ENCODE measurements around the gene SDR9C7. TPM values are rescaled to one million over a fixed set of nuclear protein-coding genes. Genes with fewer than 3 reads are reported as not detected.
"Not testable (repeated sequence)": the region's sequence is repeated elsewhere in the genome, so short reads cannot be mapped to it uniquely, and the experiment has no call there.

The SDR9C7 gene
- total and polyA plus RNA-seq, 7 experiments from 2014 or later, result not detected

GRCh38 chr12:56978397-56979138 lies 44.4 kb upstream of the SDR9C7 start:
- Mint-ChIP-seq H3K36me3 (peaks cover 0 to 17% (median 0%) of the 10 kb centered on the region in 5 donors), H3K27me3 (peaks cover 0 to 4% (median 0%) of the 10 kb centered on the region in 5 donors), H3K27ac (peak overlapping the region in 1 of 9 donors; percentile 4), H3K4me3 (no peak overlapping the region), H3K9me3 (peaks cover 0 to 6% (median 0%) of the 10 kb centered on the region in 11 donors), H3K4me1 (peaks cover 0 to 2% (median 0%) of the 10 kb centered on the region in 7 donors)
- no peak for DNase-seq
- intact Hi-C loops (cut with micrococcal nuclease), result no loop called here
- Histone ChIP-seq H3K4me3 (ENCODE audit: low read length) (no peak overlapping the region), H3K27me3 (ENCODE audit: control insufficient read depth in 2 of 2, insufficient read depth in 2 of 2, low read length in 2 of 2) (no peaks in the 10 kb centered on the region), H3K9me3 (ENCODE audit: control insufficient read depth in 2 of 3, low read length in 3 of 3) (no peaks in the 10 kb centered on the region), H3K4me1 (ENCODE audit: control insufficient read depth in 2 of 2, insufficient read depth in 2 of 2, low read length in 2 of 2) (no peaks in the 10 kb centered on the region), H3K36me3 (ENCODE audit: control insufficient read depth in 2 of 3, insufficient read depth in 3 of 3, low read length in 3 of 3) (no peaks in the 10 kb centered on the region), H3K27ac (ENCODE audit: low read depth, low read length) (no peak overlapping the region)
- CTCF ChIA-PET, result interaction anchor here (0.6 kb wide), 1 partner anchor 268 kb away, joined by 3 read pairs; no protein-coding TSS in a partner anchor
- ATAC-seq, result no peak
- POLR2A ChIA-PET, result no interaction called here

- H3K36me3 ChIP-seq (ENCODE audit: control insufficient read depth in 2 of 3, insufficient read depth in 3 of 3, low read length in 3 of 3); POLR2A ChIA-PET; H3K4me3 Mint-ChIP-seq; H3K9me3 Mint-ChIP-seq; CTCF ChIA-PET; H3K4me1 Mint-ChIP-seq; H3K27me3 Mint-ChIP-seq; intact Hi-C loops (cut with micrococcal nuclease); H3K27ac ChIP-seq (ENCODE audit: low read depth, low read length); DNase-seq; ATAC-seq; H3K4me3 ChIP-seq (ENCODE audit: low read length); H3K9me3 ChIP-seq (ENCODE audit: control insufficient read depth in 2 of 3, low read length in 3 of 3); H3K4me1 ChIP-seq (ENCODE audit: control insufficient read depth in 2 of 2, insufficient read depth in 2 of 2, low read length in 2 of 2); H3K27me3 ChIP-seq (ENCODE audit: control insufficient read depth in 2 of 2, insufficient read depth in 2 of 2, low read length in 2 of 2): not testable (repeated sequence)
- H3K36me3 Mint-ChIP-seq, result peaks cover 0 to 17% (median 0%) of the 10 kb centered on the region in 5 donors
- H3K27ac Mint-ChIP-seq, result peak overlapping the region in 1 of 9 donors; percentile 48
Measured at GRCh38 chr12:56977361-56977760, 43.2 kb upstream of the SDR9C7 start.

GRCh38 chr12:56974224-56974623 lies 40.0 kb upstream of the SDR9C7 start:
- CTCF ChIA-PET, ATAC-seq: not testable (repeated sequence)

GRCh38 chr12:56968910-56969309 lies 34.7 kb upstream of the SDR9C7 start:
- H3K9me3 ChIP-seq (ENCODE audit: control insufficient read depth in 2 of 3, low read length in 3 of 3); H3K4me3 Mint-ChIP-seq; DNase-seq; H3K27ac ChIP-seq (ENCODE audit: low read depth, low read length); H3K4me1 ChIP-seq (ENCODE audit: control insufficient read depth in 2 of 2, insufficient read depth in 2 of 2, low read length in 2 of 2); H3K9me3 Mint-ChIP-seq; H3K4me3 ChIP-seq (ENCODE audit: low read length); ATAC-seq; H3K36me3 ChIP-seq (ENCODE audit: control insufficient read depth in 2 of 3, insufficient read depth in 3 of 3, low read length in 3 of 3); H3K27me3 ChIP-seq (ENCODE audit: control insufficient read depth in 2 of 2, insufficient read depth in 2 of 2, low read length in 2 of 2); H3K36me3 Mint-ChIP-seq; H3K4me1 Mint-ChIP-seq; intact Hi-C loops (cut with micrococcal nuclease); CTCF ChIA-PET; H3K27ac Mint-ChIP-seq; POLR2A ChIA-PET: not testable (repeated sequence)
- H3K27me3 Mint-ChIP-seq, result peaks cover 0 to 29% (median 0%) of the 10 kb centered on the region in 5 donors

More at GRCh38 chr12:56974224-56974623, 40.0 kb upstream of the SDR9C7 start:
- H3K9me3 ChIP-seq (ENCODE audit: control insufficient read depth in 2 of 3, low read length in 3 of 3); POLR2A ChIA-PET; H3K4me3 Mint-ChIP-seq; H3K36me3 ChIP-seq (ENCODE audit: control insufficient read depth in 2 of 3, insufficient read depth in 3 of 3, low read length in 3 of 3); H3K9me3 Mint-ChIP-seq; intact Hi-C loops (cut with micrococcal nuclease); H3K4me1 ChIP-seq (ENCODE audit: control insufficient read depth in 2 of 2, insufficient read depth in 2 of 2, low read length in 2 of 2); DNase-seq; H3K27me3 ChIP-seq (ENCODE audit: control insufficient read depth in 2 of 2, insufficient read depth in 2 of 2, low read length in 2 of 2); H3K4me1 Mint-ChIP-seq; H3K27ac ChIP-seq (ENCODE audit: low read depth, low read length); H3K27ac Mint-ChIP-seq; H3K4me3 ChIP-seq (ENCODE audit: low read length): not testable (repeated sequence)
- H3K36me3 Mint-ChIP-seq, result peaks cover 0 to 13% (median 0%) of the 10 kb centered on the region in 5 donors
- peaks cover 0 to 31% (median 0%) of the 10 kb centered on the region in 5 donors for H3K27me3 Mint-ChIP-seq

- H3K27ac Mint-ChIP-seq; intact Hi-C loops (cut with micrococcal nuclease); H3K4me3 ChIP-seq (ENCODE audit: low read length); H3K9me3 ChIP-seq (ENCODE audit: control insufficient read depth in 2 of 3, low read length in 3 of 3); H3K4me1 Mint-ChIP-seq; H3K36me3 Mint-ChIP-seq; DNase-seq; H3K4me3 Mint-ChIP-seq; H3K36me3 ChIP-seq (ENCODE audit: control insufficient read depth in 2 of 3, insufficient read depth in 3 of 3, low read length in 3 of 3); ATAC-seq; H3K27ac ChIP-seq (ENCODE audit: low read depth, low read length); POLR2A ChIA-PET; H3K27me3 ChIP-seq (ENCODE audit: control insufficient read depth in 2 of 2, insufficient read depth in 2 of 2, low read length in 2 of 2); H3K4me1 ChIP-seq (ENCODE audit: control insufficient read depth in 2 of 2, insufficient read depth in 2 of 2, low read length in 2 of 2): not testable (repeated sequence)
- Mint-ChIP-seq H3K27me3 (peaks cover 0 to 12% (median 0%) of the 10 kb centered on the region in 5 donors), H3K9me3 (peaks cover 0 to 20% (median 11%) of the 10 kb centered on the region in 11 donors)
- CTCF ChIA-PET, result interaction anchor here (0.7 kb wide), 1 partner anchor 15 kb away, joined by 3 read pairs; no protein-coding TSS in a partner anchor
Measured at GRCh38 chr12:56965997-56966642, 31.9 kb upstream of the SDR9C7 start.

GRCh38 chr12:56965124-56965523 lies 30.9 kb upstream of the SDR9C7 start:
- H3K4me3 ChIP-seq (ENCODE audit: low read length); H3K9me3 ChIP-seq (ENCODE audit: control insufficient read depth in 2 of 3, low read length in 3 of 3); H3K27ac ChIP-seq (ENCODE audit: low read depth, low read length); H3K27ac Mint-ChIP-seq; H3K27me3 ChIP-seq (ENCODE audit: control insufficient read depth in 2 of 2, insufficient read depth in 2 of 2, low read length in 2 of 2); H3K4me3 Mint-ChIP-seq; ATAC-seq; H3K36me3 Mint-ChIP-seq; H3K4me1 ChIP-seq (ENCODE audit: control insufficient read depth in 2 of 2, insufficient read depth in 2 of 2, low read length in 2 of 2); CTCF ChIA-PET; intact Hi-C loops (cut with micrococcal nuclease); H3K4me1 Mint-ChIP-seq; DNase-seq; POLR2A ChIA-PET; H3K36me3 ChIP-seq (ENCODE audit: control insufficient read depth in 2 of 3, insufficient read depth in 3 of 3, low read length in 3 of 3): not testable (repeated sequence)
- H3K9me3 Mint-ChIP-seq, result peaks cover 0 to 20% (median 12%) of the 10 kb centered on the region in 11 donors
- H3K27me3 Mint-ChIP-seq, result peaks cover 0 to 12% (median 0%) of the 10 kb centered on the region in 5 donors
